HG03342 (cell line): ENCODE data around the gene GOLGA6C.
"Not testable (repeated sequence)": the region's sequence is repeated elsewhere in the genome, so short reads cannot be mapped to it uniquely, and the experiment has no call there.

Experiments
- ATAC-seq: cut with Tn5 transposase; IDR thresholded peaks from one replicate; pipeline ENCODE4 v1.9.1; 2021; ENCODE audit warnings: mild to moderate bottlenecking, moderate library complexity; ENCODE audit not compliant: unreplicated experiment

Gene GOLGA6C

GRCh38 chr15:75314552-75315290, 56.6 kb downstream of the GOLGA6C start:
- no peak for ATAC-seq

- ATAC-seq, result not testable (repeated sequence)
Observed at GRCh38 chr15:75319231-75319897, 61.2 kb downstream of the GOLGA6C start.
